ENCODE results near the gene DCST1.
"Not testable (repeated sequence)": the region's sequence is repeated elsewhere in the genome, so short reads cannot be mapped to it uniquely, and the experiment has no call there.

DCST1 gene, protein sequence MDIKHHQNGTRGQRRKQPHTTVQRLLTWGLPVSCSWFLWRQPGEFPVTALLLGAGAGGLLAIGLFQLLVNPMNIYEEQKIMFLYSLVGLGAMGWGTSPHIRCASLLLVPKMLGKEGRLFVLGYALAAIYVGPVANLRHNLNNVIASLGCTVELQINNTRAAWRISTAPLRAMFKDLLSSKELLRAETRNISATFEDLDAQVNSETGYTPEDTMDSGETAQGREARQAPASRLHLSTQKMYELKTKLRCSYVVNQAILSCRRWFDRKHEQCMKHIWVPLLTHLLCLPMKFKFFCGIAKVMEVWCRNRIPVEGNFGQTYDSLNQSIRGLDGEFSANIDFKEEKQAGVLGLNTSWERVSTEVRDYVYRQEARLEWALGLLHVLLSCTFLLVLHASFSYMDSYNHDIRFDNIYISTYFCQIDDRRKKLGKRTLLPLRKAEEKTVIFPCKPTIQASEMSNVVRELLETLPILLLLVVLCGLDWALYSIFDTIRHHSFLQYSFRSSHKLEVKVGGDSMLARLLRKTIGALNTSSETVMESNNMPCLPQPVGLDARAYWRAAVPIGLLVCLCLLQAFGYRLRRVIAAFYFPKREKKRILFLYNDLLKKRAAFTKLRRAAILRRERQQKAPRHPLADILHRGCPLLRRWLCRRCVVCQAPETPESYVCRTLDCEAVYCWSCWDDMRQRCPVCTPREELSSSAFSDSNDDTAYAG
- total RNA-seq = 0 to 0.39 (median 0.22) reads per million in 3 experiments

DNA sequence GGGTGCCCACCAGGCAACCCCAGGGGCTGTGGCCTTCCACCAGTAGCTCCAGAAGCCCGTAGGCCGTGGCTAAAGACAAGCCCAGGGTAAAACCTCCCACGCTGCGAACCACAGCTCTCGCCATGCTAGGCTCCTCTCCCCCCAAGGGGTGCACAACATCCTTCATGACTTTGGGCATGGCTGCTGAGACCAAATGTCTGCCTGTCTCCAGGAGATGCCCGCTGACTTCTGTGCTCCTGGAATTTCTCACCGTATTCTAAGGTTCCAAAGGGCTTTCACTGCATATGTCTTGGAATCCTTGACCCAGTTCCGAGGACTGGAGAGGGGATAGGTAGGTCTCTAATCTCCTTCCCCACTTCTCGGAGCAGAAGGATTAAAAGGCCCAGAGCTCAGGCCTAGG, at the start of gene DCST1, which contains the start of gene DCST2:
TSS of gene DCST1 (plus strand) at position 301 of the 400 bp plus-strand sequence. CDS start 213 bp downstream, outside the sequence.
TSS of gene DCST2 (minus strand) at position 258 of the 400 bp plus-strand sequence. CDS start at position 178, 80 bp downstream.
- DNase-seq = no peak

DNA sequence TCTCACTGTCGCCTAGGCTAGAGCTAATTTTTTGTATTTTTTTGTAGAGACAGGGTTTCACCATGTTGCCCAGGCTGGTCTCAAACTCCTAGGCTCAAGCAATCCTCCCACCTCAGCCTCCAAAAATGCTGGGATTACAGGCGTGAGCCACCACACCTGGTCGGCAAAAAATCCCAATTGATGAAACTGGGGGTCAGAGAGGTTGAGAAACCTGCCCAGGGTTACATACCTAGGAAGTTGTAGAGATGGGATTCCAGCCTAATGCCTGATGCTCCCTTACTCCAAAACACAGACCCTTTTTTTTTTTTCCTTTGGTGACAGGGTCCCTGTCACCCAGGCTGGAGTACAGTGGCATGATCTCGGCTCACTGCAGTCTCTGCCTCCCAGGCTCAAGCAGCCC, 46.9 kb upstream of the DCST1 start:
- DNase-seq = not testable (repeated sequence)

- DNase-seq = no peak
Measured at GRCh38 chr1:154987326-154987725, 46.3 kb upstream of the DCST1 start.

DNA sequence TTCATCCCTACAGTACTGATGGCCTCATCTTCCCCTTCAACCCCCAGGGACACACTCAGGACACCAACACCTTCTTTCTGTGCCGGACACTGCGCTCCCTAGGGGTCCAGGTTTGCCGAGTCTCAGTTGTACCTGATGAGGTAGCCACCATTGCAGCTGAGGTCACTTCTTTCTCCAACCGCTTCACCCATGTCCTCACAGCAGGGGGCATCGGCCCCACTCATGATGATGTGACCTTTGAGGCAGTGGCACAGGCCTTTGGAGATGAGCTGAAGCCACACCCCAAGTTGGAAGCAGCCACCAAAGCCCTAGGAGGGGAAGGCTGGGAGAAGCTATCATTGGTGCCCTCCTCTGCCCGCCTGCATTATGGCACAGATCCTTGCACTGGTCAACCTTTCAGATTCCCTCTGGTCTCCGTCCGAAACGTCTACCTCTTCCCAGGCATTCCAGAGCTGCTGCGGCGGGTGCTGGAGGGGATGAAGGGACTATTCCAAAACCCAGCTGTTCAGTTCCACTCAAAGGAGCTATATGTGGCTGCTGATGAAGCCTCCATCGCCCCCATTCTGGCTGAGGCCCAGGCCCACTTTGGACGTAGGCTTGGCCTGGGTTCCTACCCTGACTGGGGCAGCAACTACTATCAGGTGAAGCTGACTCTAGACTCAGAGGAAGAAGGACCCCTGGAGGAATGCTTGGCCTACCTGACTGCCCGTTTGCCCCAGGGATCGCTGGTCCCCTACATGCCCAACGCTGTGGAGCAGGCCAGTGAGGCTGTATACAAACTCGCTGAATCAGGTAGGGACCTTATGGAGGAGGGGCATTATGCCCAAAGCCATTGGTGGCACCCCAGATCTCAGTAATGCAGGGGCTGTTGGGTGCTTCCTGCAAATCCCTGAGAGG, 45.3 kb upstream of the DCST1 start:
- DNase-seq = no peak

DNA sequence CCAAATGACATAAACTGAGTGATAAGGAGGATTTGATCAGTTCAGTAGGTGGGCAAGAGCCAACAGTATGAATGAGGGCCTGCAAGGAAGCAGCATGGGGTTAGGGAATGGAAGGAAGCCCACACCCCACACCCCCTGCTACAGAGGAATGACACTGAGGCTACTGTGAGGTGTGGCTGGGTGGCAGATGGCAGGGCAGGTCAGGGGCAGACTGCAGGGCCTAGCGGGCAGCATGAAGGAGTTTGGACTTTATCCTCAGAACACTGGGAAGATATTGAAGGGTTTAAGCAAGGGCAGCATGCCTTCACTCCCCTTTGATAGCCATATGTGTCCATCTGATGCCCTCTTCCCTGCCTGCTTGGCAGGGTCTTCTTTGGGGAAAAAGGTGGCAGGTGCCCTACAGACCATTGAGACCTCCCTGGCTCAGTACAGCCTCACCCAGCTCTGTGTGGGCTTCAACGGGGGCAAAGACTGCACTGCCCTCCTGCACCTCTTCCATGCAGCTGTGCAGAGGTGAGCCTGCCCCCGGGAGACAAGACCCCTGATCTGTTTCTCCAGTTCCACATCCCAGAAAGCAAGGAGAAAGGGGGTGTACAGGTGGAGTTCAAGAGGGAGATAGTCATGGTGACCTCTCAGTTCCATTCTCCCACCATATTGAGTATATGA, 44.3 kb upstream of the DCST1 start:
- no peak for DNase-seq

GRCh38 chr1:154990276-154990675, 43.3 kb upstream of the DCST1 start:
- DNase-seq = no peak

DNA sequence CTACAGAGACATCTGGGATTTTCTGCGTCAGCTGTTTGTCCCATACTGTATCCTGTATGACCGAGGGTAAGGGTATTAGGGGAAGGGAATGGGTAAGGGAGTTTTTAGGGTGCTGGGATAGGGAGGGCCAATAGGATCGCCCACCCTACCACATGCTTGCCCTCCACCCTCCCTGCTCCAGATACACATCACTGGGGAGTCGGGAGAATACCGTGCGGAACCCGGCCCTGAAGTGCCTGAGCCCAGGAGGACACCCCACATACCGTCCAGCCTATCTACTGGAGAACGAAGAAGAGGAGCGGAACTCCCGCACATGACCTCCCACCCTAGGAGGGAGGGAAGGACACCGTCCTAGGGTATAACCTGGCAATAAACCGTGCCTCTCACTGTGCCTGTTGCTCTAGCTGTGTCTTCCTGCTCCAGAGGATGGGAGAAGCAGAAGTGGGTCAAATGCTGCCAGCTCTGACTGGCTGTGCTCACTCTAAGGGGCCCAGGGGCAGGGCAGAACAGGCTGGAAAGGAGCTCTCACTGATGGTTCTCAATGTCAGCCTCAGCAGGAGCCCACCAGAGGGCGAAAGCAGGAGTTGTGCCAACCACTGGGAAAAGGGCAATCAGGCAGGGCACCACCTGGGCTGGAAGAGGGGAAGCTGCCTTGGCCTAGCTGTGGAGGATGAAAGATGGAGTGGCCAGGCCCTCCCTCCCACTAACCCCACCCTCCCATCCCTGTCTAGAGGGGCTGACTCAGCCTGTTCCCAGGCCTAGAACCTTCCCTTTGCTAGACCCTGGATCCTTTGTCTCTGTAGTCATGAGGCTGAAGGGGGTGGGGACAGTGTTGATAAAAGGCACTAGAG, 40.7 kb upstream of the DCST1 start:
- DNase-seq = no peak

DNA sequence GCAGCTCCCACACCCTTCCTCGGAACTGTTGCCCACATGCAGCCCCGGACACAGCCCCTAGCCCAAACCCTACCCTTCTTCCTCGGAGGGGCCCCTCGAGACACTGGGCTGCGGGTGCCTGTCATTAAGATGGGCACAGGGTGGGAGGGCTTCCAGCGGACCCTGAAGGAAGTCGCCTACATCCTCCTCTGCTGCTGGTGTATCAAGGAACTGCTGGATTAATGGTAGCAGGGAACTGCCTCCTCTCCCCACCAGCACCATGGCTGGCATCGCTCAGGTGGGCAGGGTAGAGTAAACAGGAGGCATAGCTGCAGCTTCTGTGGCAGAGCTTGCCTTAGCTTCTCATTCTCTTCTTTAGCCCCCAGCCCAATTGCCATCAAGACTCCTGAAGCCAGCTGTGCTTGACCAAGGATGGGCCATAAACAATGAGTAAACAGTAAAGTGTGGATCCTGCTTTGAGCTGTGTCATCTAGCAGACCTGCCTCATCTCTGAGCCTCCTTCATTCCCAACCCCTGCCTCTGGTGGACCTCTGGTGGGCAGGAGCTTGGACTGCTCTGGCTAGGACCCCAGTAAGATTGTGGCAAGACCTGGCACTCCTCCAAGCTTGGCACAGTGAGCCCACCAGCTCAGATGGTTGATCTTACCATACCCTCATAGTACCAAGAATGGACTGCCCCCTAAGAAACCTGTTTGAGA, 39.9 kb upstream of the DCST1 start, which contains the start of gene LENEP:
TSS of gene LENEP (plus strand) at position 15 of the 697 bp plus-strand sequence. CDS start at position 37, 22 bp downstream.
- no peak for DNase-seq

DNA sequence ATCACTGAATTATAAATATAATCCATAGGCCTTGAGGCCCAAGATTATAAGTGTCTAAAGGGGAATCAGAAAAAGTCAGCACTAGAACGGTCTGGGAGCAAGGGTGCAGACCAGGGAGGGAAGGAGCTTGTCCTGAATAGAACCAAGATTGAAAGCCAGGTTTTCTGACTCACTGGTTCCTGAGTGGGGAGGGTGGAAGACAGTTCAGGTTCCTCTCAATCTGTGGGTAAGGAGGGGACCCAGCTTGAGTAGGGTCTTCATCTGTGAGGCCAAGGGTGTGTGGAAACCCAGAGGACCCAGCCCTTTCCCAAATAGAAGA, 39.4 kb upstream of the DCST1 start:
- no peak for DNase-seq

GRCh38 chr1:154994591-154994990, 39.0 kb upstream of the DCST1 start:
- no peak for DNase-seq

GRCh38 chr1:154995301-154995983, 38.2 kb upstream of the DCST1 start:
- DNase-seq = not testable (repeated sequence)

DNA sequence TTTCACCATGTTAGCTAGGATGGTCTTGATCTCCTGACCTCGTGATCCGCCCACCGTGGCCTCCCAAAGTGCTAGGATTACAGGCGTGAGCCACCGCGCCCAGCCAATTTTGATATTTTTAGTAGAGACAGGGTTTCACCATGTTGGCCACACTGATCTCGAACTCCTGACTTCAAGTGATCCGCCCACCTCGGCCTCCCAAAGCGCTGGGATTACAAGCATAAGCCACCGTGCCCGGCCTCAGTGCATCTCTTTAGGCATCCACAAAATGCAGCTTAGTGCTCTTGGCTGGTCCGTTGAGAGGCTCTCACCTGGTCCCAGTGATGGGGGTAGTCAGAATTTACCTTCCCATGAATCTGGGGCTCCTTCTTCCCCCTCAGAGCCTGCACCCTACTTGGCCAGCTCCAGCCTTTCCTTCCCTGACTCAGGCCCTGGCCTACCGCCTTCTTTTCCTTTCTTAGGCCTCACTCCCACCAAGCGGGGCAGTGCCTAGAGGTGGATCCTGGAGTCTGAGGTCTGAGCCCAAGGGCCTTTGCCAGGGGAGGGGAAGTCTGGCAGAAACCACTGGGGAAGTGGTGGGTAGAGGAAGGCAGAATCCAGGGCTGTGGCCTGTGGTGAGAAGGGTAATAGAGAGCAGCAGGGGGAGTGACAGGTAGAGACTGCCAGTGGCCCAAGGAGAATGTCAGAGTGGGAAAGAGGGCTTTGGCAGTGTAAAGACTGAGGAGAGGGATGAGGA, 36.5 kb upstream of the DCST1 start:
- DNase-seq = no peak

DNA sequence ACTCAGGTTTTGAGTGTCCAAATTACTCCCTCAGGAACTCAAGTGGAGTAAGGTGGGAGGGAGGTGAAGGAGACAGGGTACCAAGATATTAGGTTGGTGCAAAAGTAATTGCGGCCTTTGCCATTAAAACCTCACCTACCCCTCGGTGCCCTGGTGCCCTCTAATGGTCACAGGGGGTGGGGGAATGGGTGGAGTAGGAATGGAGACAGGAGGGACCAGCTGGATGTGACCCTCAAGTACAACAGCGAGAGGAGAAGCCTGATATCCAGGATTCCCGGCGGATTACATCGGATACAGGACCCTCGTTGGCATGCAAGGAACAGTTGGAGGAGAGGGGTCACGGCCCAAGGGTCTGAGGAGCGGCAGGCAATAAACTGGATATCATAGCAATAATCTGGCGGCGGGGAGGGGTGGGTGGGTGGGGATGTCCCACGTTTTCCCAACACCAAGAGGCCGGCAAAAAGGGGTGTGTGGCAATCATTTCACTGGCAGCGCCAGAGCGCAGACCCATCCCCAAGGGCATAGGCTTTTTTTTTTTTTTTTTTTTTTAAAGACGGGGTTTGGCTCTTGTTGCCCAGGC, 35.3 kb upstream of the DCST1 start:
- DNase-seq = no peak

- DNase-seq = peak; percentile 51
Measured at GRCh38 chr1:154998818-154999570, 34.6 kb upstream of the DCST1 start.

DNA sequence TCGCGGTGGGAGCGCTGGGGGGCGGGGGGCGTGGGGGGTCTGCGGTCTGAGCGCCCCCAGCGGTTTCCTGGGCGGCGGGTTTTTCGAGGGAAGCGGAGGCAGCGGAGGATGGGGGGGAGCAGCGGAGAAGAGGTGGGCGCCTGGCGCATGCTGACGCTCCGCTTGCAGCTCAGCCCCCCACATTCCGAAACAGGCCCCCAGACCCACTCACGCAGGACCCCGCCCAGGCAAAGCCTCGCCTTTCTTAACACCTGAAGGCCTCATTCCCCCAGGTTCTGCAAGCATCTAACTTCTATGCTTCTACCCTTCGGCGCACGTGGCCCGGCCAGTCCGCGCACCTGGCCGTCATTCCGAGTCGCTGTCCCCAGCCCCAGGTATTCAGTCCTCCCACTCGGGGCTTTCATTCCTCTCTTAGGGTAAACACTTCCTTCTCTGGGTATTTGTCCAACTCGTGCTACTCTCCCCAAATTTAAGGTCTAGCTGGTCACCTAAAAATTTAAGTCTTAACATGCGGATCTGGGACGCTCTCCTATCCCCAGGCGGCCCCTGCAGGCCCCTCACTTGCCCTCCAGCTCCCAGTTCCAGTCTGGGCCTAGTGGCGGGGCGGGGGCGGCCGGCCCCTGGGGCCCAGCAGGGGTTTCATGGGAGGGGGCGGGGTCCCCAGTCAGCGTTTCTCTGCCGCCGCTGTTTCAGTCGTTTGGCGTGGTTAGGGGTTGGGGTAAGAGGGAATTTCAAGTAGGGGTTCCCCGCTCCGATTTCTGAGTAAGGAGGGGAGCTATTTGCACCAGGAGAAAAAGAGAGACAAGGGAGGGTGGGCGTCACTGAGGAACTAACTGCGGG, 33.8 kb upstream of the DCST1 start:
- DNase-seq = peak; percentile 40

GRCh38 chr1:155000411-155000725, 33.3 kb upstream of the DCST1 start:
- DNase-seq = no peak

- DNase-seq = peak; percentile 73
Measured at GRCh38 chr1:155000726-155001424, 32.7 kb upstream of the DCST1 start.

Measured in central memory CD4-positive, alpha-beta T cell (primary cell).